ENCODE data around the gene LENEP.
"Not testable (repeated sequence)": the region's sequence is repeated elsewhere in the genome, so short reads cannot be mapped to it uniquely, and the experiment has no call there.

The LENEP gene

DNA sequence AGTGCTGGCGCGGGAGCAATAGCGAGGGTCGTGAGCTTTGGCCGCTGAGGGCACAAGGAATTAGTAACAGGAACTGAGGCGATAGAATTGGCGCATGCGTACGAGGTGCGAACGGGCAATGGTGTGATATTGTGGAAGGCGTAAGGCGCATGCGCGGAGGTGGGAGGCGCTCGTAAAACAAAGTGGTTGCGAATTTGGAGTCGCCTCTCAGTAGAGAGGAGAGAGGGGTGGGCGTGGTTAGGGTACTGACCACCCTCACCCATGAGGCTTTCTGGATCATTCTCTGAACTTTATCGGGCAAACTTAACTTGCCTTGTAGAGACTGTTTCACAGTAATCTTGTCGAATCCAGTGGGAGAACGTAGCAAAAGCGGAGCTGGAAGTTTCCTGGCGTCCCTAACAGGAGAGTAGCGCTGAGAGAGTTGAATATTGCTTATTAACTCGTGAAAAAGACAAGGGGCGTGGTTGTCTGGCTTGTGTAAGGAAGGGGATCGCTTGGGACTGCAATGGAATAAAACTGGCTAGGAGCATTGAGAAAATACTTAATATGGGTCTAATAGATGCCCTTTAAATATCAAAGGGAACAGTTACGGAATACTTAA lies 18.5 kb upstream of the LENEP start:
- DNase-seq (ENCODE audit: low spot score) = peak; percentile 97

DNA sequence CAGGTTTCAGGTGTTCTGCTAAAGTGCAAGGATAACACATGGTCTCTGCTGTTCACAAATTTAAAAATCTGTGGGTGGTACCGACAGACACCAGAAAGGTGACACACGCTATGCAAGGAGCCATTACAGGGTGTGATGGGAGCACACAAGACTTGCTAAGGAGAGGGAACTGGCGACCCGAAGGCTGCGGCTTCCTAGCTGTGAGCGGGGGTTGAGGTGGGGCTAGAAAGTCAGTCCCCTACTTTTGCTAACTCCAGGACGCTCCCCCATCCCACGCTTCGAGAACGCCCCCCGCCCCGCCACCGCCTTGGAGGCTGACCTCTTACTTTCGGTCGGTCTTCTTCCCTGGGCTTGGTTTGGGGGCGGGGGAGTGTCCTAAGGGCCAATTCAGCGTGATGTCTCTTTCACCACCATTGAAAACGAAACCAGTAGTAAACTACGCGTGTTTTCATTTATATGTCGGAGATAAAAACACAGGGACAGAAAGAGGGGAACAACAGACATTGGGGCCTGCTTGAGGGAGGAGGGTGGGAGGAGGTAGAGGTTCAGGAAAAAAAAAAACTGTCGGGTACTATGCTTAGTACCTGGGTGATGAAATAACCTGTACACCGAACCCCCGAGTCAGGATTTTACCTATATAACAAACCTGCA lies 17.9 kb upstream of the LENEP start:
- peak; percentile 61 for DNase-seq (ENCODE audit: low spot score)

DNA sequence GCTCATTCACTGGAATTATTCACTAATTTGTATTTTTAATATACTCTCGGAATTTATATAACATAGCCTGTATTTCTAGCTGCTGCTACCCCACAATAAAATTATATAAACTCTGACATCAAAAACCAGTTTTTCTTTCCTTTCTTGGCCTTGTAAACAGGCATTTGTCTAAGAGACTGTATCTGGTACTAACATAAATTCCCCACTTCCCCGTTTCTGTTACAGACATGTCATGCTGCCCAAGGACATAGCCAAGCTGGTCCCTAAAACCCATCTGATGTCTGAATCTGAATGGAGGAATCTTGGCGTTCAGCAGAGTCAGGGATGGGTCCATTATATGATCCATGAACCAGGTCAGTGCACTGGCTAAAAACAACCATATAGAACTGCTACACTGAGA lies 15.6 kb upstream of the LENEP start:
- not testable (repeated sequence) for DNase-seq (ENCODE audit: low spot score)

DNA sequence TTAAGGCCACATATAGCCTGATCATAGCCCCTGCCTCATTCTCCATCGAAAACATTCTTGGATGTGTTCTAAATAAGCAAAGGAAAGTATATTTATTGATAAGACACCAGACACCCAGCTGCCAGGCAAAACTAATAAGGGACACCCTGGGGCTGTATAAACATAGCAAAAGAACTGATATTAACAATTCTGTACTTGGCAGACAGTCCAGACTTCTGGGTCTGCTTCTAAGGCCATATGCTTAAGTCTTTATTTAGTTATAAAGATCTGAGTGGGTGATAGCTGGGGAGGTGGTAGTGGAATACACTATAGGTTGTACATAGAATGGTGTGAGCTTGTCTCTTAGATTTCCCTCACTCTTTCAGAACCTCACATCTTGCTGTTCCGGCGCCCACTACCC lies 15.0 kb upstream of the LENEP start:
- DNase-seq (ENCODE audit: low spot score) = no peak

DNA sequence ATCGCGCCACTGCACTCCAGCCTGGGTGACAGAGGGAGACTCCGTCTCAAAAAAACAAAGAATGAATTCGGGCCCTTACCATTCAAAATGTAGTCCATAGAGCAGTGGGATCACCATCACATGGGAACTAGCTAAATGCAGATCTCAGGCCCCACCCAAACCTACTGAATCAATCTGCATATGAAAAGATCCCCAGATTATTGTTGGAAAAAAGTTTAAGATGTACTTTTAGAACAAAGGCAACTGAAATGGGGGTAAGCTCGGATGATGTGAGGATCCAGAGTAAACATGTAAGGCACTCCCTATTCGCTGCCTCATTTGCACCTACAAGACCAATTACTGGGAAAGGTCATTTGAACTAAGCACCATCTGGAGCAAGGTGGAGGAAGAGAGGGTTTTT lies 11.0 kb upstream of the LENEP start:
- DNase-seq (ENCODE audit: low spot score) = no peak

DNA sequence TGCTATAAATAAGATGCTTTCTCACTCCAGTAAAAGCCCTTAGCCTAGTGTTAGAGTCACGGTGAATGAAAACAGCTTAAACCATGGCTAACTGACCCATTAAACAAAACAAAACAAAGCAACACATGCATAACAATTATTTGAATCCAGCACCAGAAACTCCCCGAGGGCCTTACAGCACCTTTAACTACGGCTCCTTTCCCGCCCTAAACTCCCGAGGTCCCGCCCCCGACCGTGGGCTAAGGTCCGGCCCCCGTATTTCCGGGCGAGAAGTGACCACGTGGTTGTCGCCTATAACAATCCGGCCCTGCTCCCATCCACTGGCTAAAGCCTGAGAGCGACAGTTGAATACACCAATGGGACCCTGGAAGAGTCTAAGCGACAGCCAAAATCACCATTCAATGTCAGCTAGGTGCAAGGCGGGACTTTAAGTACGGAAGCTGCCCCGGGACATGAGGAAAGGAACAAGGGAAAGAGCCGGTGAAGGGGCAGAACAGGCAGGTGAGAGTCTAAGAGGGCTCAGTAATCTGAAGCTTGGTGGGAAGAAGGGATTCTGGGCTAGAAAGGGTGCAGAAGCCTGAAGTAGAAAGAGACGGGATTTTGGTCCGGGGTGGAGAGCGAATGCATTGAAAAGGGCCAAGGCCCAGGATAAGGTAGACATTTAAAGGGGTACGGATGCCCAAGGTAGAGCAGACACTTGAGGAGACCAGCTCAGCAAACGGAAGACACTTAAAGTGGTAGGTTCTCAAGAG lies 10.3 kb upstream of the LENEP start, which contains the start of gene FLAD1:
TSS of gene FLAD1 (plus strand) at position 448 of the 752 bp plus-strand sequence. CDS start 351 bp downstream, outside the sequence.
- DNase-seq (ENCODE audit: low spot score) = peak; percentile 98

DNA sequence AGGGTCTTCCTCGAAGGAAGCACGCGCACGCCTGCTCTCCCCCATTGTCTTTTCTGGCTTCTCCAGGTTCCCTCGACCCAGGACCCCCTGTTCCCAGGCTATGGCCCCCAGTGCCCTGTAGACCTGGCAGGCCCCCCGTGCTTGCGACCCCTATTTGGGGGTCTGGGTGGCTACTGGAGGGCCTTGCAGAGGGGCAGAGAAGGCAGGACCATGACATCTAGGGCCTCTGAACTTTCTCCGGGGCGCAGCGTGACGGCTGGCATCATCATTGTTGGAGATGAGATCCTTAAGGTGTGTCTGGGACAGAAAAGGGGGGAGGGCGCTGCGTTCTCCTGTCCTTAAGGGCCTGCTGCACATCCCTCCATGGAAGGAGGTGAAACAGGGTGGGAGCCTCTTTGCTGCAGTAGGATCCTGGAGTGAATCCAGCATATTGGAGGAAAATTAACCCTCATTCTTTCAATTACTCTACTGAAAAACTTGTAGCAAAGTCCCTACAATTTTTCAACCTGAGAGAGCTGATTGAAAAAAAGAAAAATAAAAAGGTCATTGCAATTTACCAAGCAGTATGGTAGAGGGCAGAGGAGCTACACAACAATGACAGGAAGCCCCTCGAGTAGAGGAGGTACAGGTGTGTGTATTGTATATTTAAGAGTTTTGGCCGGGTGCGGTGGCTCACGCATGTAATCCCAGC lies 9.5 kb upstream of the LENEP start:
- DNase-seq (ENCODE audit: low spot score) = no peak

DNA sequence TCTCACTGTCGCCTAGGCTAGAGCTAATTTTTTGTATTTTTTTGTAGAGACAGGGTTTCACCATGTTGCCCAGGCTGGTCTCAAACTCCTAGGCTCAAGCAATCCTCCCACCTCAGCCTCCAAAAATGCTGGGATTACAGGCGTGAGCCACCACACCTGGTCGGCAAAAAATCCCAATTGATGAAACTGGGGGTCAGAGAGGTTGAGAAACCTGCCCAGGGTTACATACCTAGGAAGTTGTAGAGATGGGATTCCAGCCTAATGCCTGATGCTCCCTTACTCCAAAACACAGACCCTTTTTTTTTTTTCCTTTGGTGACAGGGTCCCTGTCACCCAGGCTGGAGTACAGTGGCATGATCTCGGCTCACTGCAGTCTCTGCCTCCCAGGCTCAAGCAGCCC lies 6.7 kb upstream of the LENEP start:
- not testable (repeated sequence) for DNase-seq (ENCODE audit: low spot score)

DNA sequence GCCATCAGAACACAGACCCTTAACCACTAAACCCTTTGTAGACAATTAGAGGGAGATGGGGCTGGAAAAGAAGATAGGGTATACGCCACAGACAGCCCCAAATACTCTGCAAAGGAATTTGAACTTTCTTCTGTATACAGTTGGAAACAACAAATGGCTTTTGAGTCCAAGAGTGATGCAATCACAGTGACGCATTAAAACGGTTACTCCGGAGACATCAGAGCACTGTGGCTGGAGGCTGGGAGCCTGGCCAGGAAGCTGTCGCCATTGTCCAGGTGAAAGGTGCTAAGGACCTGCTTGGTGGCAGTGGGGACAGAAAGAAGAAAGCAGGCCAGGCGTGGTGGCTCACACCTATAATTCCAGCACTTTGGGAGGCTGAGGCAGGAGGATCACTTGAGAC lies 6.1 kb upstream of the LENEP start:
- no peak for DNase-seq (ENCODE audit: low spot score)

DNA sequence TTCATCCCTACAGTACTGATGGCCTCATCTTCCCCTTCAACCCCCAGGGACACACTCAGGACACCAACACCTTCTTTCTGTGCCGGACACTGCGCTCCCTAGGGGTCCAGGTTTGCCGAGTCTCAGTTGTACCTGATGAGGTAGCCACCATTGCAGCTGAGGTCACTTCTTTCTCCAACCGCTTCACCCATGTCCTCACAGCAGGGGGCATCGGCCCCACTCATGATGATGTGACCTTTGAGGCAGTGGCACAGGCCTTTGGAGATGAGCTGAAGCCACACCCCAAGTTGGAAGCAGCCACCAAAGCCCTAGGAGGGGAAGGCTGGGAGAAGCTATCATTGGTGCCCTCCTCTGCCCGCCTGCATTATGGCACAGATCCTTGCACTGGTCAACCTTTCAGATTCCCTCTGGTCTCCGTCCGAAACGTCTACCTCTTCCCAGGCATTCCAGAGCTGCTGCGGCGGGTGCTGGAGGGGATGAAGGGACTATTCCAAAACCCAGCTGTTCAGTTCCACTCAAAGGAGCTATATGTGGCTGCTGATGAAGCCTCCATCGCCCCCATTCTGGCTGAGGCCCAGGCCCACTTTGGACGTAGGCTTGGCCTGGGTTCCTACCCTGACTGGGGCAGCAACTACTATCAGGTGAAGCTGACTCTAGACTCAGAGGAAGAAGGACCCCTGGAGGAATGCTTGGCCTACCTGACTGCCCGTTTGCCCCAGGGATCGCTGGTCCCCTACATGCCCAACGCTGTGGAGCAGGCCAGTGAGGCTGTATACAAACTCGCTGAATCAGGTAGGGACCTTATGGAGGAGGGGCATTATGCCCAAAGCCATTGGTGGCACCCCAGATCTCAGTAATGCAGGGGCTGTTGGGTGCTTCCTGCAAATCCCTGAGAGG lies 5.1 kb upstream of the LENEP start:
- DNase-seq (ENCODE audit: low spot score) = no peak

DNA sequence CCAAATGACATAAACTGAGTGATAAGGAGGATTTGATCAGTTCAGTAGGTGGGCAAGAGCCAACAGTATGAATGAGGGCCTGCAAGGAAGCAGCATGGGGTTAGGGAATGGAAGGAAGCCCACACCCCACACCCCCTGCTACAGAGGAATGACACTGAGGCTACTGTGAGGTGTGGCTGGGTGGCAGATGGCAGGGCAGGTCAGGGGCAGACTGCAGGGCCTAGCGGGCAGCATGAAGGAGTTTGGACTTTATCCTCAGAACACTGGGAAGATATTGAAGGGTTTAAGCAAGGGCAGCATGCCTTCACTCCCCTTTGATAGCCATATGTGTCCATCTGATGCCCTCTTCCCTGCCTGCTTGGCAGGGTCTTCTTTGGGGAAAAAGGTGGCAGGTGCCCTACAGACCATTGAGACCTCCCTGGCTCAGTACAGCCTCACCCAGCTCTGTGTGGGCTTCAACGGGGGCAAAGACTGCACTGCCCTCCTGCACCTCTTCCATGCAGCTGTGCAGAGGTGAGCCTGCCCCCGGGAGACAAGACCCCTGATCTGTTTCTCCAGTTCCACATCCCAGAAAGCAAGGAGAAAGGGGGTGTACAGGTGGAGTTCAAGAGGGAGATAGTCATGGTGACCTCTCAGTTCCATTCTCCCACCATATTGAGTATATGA lies 4.1 kb upstream of the LENEP start:
- DNase-seq (ENCODE audit: low spot score) = no peak

DNA sequence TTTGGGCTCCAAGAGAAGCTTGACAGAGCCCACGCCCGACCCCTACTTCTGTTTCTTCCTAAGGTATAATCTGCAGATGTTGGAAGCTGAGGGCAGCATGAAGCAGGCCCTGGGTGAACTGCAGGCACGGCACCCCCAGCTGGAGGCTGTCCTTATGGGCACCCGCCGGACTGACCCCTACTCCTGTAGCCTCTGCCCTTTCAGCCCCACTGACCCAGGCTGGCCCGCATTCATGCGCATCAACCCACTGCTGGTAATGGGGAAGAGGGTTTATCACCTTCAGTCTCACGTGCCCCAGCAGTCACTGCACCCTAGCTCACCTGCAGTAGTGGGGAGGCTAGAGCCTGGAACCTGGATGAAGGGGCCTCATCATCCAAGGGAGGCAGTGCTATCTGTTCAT lies 3.1 kb upstream of the LENEP start:
- no peak for DNase-seq (ENCODE audit: low spot score)

DNA sequence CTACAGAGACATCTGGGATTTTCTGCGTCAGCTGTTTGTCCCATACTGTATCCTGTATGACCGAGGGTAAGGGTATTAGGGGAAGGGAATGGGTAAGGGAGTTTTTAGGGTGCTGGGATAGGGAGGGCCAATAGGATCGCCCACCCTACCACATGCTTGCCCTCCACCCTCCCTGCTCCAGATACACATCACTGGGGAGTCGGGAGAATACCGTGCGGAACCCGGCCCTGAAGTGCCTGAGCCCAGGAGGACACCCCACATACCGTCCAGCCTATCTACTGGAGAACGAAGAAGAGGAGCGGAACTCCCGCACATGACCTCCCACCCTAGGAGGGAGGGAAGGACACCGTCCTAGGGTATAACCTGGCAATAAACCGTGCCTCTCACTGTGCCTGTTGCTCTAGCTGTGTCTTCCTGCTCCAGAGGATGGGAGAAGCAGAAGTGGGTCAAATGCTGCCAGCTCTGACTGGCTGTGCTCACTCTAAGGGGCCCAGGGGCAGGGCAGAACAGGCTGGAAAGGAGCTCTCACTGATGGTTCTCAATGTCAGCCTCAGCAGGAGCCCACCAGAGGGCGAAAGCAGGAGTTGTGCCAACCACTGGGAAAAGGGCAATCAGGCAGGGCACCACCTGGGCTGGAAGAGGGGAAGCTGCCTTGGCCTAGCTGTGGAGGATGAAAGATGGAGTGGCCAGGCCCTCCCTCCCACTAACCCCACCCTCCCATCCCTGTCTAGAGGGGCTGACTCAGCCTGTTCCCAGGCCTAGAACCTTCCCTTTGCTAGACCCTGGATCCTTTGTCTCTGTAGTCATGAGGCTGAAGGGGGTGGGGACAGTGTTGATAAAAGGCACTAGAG lies 440 bp upstream of the LENEP start:
- no peak for DNase-seq (ENCODE audit: low spot score)

DNA sequence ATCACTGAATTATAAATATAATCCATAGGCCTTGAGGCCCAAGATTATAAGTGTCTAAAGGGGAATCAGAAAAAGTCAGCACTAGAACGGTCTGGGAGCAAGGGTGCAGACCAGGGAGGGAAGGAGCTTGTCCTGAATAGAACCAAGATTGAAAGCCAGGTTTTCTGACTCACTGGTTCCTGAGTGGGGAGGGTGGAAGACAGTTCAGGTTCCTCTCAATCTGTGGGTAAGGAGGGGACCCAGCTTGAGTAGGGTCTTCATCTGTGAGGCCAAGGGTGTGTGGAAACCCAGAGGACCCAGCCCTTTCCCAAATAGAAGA lies 842 bp downstream of the LENEP start:
- DNase-seq (ENCODE audit: low spot score) = no peak

DNA sequence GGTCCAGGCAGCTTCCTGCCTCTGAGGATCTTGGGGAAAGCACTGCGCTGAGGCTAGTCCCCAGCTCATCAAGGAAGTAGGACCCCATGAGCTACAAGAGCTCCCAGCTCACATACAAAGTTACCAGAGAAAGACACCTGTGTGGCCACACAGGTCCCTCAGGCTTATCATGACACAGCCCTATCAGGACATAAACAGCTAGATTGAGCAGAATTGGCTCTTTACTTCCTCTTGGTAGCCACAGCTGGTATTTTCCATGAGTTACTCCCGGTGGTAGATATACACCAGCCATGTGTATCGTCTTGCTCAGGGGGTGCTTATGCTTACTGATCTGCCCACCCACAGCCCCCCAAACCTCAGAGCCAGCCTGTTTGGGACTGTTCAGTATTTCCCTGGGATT lies 1.2 kb downstream of the LENEP start:
- no peak for DNase-seq (ENCODE audit: low spot score)

DNA sequence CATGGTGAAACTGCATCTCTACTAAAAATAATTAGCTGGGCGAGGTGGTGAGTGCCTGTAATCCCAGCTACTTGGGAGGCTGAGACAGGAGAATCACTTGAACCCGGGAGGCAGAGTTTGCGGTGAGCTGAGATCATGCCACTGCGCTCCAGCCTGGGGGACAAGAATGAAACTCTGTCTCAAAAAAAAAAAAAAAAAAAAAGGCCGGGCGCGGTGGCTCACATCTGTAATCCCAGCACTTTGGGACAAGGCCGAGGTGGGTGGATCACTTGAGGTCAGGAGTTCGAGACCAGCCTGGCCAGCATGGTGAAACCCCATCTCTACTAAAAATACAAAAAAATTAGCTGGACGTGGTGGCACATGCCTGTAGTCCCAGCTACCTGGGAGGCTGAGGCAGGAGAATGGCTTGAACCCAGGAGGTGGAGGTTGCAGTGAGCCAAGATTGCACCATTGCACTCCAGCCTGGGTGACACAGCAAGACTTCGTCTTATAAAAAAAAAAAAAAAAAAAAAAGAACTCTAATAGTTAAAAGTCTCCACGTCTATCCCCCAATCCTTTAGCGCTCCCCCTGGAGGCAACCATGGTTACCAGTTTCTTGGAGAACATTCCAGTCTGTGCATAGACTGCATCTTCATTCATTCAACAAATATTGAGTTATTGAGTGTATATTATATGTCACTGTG lies 2.1 kb downstream of the LENEP start:
- DNase-seq (ENCODE audit: low spot score) = peak; percentile 72

DNA sequence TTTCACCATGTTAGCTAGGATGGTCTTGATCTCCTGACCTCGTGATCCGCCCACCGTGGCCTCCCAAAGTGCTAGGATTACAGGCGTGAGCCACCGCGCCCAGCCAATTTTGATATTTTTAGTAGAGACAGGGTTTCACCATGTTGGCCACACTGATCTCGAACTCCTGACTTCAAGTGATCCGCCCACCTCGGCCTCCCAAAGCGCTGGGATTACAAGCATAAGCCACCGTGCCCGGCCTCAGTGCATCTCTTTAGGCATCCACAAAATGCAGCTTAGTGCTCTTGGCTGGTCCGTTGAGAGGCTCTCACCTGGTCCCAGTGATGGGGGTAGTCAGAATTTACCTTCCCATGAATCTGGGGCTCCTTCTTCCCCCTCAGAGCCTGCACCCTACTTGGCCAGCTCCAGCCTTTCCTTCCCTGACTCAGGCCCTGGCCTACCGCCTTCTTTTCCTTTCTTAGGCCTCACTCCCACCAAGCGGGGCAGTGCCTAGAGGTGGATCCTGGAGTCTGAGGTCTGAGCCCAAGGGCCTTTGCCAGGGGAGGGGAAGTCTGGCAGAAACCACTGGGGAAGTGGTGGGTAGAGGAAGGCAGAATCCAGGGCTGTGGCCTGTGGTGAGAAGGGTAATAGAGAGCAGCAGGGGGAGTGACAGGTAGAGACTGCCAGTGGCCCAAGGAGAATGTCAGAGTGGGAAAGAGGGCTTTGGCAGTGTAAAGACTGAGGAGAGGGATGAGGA lies 3.7 kb downstream of the LENEP start:
- no peak for DNase-seq (ENCODE audit: low spot score)

DNA sequence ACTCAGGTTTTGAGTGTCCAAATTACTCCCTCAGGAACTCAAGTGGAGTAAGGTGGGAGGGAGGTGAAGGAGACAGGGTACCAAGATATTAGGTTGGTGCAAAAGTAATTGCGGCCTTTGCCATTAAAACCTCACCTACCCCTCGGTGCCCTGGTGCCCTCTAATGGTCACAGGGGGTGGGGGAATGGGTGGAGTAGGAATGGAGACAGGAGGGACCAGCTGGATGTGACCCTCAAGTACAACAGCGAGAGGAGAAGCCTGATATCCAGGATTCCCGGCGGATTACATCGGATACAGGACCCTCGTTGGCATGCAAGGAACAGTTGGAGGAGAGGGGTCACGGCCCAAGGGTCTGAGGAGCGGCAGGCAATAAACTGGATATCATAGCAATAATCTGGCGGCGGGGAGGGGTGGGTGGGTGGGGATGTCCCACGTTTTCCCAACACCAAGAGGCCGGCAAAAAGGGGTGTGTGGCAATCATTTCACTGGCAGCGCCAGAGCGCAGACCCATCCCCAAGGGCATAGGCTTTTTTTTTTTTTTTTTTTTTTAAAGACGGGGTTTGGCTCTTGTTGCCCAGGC lies 4.9 kb downstream of the LENEP start:
- DNase-seq (ENCODE audit: low spot score) = no peak
